SHP77 (cell line): ENCODE measurements around the gene CCDC180.
A peak's percentile ranks its signal among the peaks of the same experiment; 100 is the strongest.
"Not testable (repeated sequence)": the region's sequence is repeated elsewhere in the genome, so short reads cannot be mapped to it uniquely, and the experiment has no call there.

Source experiments
- DNase-seq, 2 experiments: peaks; one replicate each; lab custom pipeline; 2025; lab: John Stamatoyannopoulos, UW

CCDC180 gene

DNA sequence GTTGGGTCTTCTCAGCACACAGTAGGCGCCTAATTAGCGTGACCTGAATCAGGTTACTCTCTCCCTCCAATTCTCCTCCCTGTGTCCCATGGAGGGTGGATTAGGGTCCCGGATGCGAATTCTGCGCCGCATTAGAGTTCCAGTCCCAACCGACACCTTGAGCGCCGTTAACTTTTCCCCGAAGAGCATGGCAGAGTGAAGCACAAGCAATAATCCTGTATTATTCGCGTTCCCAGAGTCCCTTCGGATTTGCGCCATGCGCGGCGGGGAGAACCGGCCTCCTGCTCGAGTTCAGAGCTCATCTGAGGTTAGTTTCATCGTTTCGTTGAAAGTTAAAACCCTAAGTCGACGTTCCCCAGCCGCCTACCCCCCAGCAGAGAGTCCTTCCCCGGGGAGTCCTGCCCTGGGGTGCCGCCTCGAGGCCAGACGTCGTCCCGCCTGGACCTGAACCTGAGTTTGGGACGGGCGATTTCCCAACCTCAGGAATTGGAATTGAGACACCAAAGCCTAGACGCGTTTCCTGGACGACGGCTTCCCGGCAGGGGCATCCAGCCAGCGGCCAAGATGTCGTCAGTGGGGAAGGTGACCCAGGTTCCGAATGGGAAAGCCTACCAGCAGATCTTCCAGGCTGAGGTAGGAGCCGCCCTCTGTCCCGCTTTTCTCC, at the start of gene CCDC180:
CCDC180 (plus strand) TSS at position 160 of the 664 bp plus-strand sequence; CDS start at position 565, 405 bp downstream.
- DNase-seq, result no peak

GRCh38 chr9:97259834-97260514, 47.5 kb upstream of the CCDC180 start:
- DNase-seq, result not testable (repeated sequence)

DNA sequence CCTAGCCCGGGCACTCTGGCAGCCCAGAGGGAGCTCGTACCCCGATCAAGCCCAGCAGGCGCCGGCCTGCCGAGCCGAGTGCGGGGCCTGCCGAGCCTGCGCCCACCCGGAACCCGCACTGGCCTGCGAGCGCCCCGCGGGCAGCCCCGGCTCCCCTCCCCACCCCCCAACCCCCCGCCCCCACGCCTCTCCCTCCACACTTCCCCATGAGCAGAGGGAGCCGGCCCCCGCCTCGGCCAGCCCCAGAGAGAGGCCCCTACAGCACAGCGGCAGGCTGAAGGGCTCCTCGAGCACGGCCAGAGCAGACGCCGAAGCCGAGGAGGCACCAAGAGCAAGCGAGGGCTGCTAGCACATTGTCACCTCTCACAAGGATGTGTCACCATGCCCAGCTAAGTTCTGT, 36.2 kb upstream of the CCDC180 start:
- no peak for DNase-seq

DNA sequence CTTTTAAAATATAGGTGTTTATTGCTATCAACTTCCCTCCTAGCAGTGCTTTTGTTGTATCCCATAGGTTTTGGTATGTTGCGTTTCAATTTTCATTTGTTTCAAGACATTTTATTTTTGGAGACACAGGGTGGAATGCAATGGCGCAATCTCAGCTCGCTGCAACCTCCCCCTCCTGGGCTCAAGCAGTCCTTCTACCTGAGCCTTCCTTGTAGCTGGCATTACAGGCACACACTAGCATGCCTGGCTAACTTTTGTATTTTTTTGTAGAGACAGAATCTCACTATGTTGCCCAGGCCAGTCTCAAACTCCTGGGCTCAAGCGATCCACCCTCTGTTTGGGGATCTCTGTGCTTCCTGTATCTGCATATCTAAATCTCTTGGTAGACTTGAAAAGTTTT, 35.4 kb upstream of the CCDC180 start:
- DNase-seq, result no peak

DNA sequence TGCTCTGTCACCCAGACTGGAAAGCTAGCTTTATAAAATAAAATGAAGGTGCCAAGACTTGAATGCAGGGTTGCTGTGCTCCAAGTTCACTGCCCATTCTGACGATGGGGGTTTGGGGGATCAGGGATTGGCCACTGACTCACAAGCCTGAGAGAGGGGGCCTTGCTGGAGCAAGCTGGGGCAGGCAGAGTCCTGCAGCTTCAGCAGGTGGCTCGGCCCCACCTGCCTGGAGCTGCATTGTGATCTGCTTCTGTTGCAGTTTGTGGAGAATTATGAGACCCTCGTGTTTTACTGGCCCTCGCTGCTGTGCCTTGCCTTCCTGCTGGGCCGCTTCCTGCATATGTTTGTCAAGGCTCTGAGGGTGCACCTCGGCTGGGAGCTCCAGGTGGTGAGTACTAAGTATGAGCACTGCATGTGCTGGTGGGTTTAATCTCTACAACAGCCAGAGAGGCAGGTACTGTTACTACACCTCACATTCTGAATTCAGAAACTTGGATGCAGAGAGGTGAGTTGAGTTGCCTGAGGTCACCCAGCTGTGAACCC, 31.1 kb upstream of the CCDC180 start:
- DNase-seq, result no peak

GRCh38 chr9:97277953-97278352, 29.5 kb upstream of the CCDC180 start:
- no peak for DNase-seq

DNA sequence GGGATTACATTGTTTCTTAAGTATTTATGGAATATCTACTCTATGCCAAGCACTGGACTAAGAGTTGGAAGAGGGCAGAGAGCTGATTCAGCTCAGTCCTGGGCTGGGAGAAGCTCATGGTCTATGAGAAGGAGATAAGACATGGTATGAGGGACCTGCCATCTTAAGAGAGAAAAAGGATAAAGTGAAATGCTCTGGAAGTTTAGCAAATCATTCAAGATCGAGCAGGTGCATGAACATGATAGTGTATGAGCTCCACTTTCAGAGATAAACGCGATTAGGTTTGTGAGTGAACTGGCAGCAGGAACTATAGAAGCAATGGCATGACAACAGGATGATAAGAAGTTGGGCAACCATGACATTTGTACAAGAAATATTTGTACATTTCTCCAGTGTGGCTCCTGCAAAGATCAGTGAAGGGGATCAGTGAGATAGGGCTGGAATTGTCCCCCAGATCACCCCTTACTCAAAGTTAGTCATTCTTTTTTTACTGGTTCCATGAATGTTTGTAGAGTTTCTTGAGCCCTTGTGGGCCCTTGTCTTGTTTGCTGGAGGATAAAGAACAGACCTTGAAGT, 26.6 kb upstream of the CCDC180 start:
- DNase-seq, result no peak

GRCh38 chr9:97283768-97284167, 23.7 kb upstream of the CCDC180 start:
- no peak for DNase-seq

- DNase-seq, result no peak
Observed at GRCh38 chr9:97284798-97285197, 22.7 kb upstream of the CCDC180 start.

GRCh38 chr9:97292200-97292599, 15.3 kb upstream of the CCDC180 start:
- no peak for DNase-seq

DNA sequence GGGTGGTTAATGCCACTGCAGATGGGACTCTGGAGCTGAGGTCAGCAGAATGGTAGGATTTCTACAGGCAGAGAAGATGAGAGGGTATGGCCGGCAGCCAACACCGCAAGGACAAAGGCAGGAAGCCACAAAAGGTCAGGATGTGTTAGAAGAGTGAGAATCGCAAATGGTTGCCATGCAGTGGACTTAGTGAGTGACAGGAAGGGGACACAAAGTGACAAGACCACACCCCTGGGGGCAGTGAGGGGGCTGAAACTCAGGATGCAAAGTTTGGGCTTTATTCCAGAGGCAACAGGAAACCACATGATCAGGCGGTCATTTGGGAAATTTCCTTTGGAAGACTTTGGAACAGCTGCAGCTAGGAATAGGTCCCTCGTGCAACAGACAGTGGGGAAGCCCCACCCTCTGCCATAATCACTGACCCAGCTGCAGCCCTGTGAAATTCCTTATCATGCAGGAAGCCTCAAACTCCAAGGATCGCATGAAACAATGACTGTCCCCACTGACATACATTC, 14.2 kb upstream of the CCDC180 start:
- DNase-seq, result peak; percentile 77 to 85

GRCh38 chr9:97293818-97294217, 13.6 kb upstream of the CCDC180 start:
- DNase-seq, result no peak

DNA sequence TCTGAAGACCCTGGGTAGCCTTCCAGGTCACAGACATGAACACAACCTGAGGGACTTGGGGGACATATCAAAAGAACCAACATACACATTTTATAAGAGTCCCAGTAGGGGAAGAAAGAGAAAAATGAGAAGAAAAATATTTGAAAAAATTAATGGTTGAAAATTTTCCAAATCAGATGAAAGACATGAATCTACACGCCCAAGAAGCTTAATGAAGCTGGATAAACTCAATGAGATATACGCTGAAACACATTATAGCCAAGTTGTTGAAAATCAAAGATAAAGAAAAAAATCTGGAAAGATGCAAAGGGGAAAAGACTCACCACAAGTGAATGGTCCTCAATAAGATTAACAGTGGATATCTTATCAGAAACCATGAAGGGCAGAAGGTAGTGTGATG, 9.6 kb upstream of the CCDC180 start:
- DNase-seq, result no peak

DNA sequence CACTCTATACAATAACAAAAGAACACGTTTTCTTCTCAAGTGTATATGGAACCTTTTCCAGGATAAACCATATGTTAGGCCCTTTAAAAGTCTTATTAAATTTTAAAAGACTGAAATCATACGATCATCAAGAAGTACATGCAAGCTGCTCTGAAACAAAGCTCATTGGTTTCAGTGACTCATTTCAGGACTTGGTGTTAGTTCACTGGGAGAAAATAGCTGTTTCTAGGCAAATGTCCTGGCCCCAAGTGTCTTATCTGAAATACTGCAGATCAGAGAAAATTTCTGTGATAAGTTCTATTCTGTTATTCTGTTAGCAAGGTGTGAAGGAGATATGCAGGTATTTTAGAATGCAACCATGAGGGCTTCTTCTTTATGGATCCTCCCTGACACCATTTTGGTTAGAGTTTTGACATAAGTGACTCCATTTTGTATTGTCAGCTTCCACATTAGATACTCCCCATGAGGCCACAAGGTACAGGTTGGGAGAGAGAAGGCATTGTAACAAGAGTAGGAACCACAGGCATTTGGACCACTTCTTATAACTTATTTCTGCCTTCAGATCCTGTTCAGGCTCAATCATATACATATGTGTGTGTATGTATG, 7.5 kb upstream of the CCDC180 start:
- no peak for DNase-seq

DNA sequence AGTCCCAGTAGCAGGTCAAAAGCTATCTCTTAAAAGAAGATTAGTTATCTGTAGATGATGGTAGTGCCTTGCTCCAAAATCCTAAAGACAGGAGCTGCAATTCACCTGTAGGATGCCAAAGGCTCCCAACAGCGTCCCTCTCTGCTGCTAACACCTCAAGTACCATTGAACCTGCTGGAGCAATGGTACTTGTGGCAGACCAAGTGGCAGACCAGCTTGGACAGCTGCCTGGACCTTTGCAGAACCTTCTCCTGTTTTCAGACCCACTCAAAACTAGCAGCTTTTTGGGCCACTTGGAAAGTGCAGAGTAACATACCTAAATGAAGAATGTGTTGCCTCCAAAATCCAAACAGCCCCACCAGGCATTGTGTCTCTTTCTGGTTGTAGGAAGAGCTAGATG, 6.9 kb upstream of the CCDC180 start:
- no peak for DNase-seq

- DNase-seq, result no peak
Observed at GRCh38 chr9:97301974-97302373, 5.5 kb upstream of the CCDC180 start.

GRCh38 chr9:97304586-97304985, 2.9 kb upstream of the CCDC180 start:
- no peak for DNase-seq

DNA sequence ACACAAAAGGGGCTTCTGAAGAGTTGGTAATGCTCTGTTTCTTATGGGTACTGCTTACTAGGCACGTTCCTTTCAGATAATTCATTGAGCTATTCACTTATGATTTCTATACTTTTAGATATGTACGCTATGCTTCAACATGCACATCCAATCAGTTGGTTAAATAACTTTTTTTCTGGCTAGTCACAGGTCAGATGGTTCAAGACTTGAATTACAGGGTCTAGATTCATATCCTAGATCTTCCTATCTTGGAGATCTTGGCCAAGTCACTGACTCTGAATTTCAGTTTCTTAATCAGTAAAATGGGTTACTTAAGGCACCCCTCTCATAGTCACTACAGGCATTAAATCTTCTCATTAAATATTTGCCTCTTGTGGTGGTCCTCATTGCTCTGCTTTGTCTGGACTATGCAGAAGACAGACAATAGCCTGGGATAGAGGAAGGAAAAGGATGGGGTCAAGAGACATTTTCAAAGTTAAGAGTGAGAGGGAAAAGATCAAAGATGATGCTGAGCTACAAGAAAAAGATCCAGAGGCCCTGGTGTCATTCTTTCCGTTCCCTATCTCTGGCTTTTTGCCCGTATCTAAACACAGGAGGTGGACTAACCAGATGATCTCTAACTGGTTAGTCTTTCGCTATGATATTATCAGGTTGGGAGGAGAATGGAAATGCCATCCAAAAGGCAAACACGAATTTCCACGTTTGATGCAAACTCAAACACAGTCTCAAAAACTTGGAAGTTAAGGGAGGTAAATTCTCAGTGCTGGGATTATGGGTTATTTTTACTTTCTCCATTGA, 1.8 kb upstream of the CCDC180 start:
- no peak for DNase-seq

DNA sequence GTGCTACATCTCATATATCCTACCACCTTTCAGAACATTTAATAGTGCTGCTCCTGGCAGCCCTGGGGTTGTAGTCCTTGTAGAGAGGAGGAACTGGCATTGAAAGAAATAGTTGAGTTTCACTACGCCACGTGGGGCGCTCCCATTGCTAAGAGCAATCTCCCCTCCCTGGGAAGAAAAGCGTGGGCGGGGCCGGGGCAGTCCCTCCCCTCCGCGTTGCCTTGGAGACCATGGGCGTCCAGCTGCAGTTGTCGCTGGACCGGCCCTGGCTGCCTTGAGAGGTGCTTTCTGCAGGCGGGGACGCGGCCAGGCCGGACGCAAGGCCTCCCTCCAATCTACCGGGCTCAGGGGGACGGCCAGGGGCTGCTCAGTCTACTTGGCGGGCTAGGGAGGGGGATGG, 368 bp upstream of the CCDC180 start:
- DNase-seq, result no peak

DNA sequence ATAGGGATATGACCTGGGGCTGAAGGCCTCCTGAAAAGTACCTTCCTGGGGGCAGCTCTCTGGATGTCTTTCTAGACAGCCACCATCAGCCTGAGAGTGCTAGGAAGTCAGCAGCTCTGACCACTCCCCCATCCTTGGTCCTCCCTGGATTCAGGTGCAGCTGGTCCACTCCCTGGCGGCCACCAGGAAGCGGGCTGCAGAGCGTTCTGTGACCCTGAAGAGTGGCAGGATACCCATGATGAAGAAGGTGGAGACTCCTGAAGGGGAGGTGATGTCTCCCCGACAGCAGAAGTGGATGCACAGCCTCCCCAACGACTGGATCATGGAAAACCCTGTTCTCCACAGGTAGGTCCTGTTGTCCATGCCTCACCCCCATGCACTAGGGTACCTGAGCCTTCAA, 1.8 kb downstream of the CCDC180 start:
- no peak for DNase-seq

DNA sequence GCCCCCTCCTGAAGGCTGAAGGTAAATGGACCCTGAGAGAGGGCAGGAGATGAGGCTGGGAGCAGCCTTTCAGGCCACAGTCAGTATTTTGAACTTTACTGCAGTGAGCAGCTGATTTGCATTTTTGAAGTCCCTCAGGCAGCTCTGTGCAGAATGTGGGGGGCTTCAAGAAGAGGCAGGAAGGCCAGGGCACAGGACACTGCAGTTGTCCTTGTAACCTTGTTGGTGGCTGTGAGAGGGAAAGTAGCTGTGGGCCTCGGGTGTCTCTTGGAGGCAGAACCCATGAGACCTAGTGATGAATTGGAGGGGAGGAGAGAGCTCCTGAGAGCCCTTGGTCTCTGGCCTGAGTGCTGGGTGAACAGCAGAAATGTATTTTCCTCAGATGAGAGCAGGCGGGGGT, 2.6 kb downstream of the CCDC180 start:
- no peak for DNase-seq

- no peak for DNase-seq
Observed at GRCh38 chr9:97310896-97311295, 3.4 kb downstream of the CCDC180 start.
